Liver (tissue), 3 donors: ENCODE measurements around the gene ANKRD28.

ENCODE experiments used
- EGR1 ChIP-seq, 2 donors: IDR thresholded peaks; 2 replicates each; pipeline ENCODE4 v1.6.1; 2016 to 2018; ENCODE audit warnings: antibody characterized with exemption in 2 of 2, low read depth in 2 of 2
- GABPA ChIP-seq, 2 donors: IDR thresholded peaks in 1 of 2; conservative IDR thresholded peaks in 1 of 2; 2 replicates each; pipeline ENCODE4 v1.6.1; 2016; ENCODE audit warnings: antibody characterized with exemption in 2 of 2, mild to moderate bottlenecking in 1 of 2, moderate library complexity in 1 of 2
- HNF4G ChIP-seq: IDR thresholded peaks from 2 replicates; pipeline ENCODE4 v1.6.1; 2016; ENCODE audit warnings: antibody characterized with exemption
- JUND ChIP-seq, 2 donors: IDR thresholded peaks; 2 replicates each; pipeline ENCODE4 v1.6.1; 2016; ENCODE audit warnings: antibody characterized with exemption in 2 of 2
- RAD21 ChIP-seq, 2 donors: IDR thresholded peaks; 2 replicates each; pipeline ENCODE4 v1.6.1; 2016; ENCODE audit warnings: antibody characterized with exemption in 2 of 2, mild to moderate bottlenecking in 2 of 2
- RXRA ChIP-seq, 2 donors: IDR thresholded peaks; 2 replicates each; pipeline ENCODE4 v1.6.1; 2017 to 2018; ENCODE audit warnings: antibody characterized with exemption in 2 of 2, mild to moderate bottlenecking in 1 of 2
- SP1 ChIP-seq: IDR thresholded peaks from 2 replicates; pipeline ENCODE4 v1.6.1; 2018; ENCODE audit warnings: antibody characterized with exemption, mild to moderate bottlenecking
- TAF1 ChIP-seq: conservative IDR thresholded peaks from 2 replicates; pipeline ENCODE4 v1.6.1; 2016; ENCODE audit warnings: antibody characterized with exemption, mild to moderate bottlenecking
- YY1 ChIP-seq: IDR thresholded peaks from 2 replicates; pipeline ENCODE4 v1.6.1; 2016; ENCODE audit warnings: antibody characterized with exemption, mild to moderate bottlenecking
- TF ChIP-seq, protein P1 (sequence below): fragments of 150-350 bp; IDR thresholded peaks from 2 replicates; pipeline ENCODE4 v1.5.1; 2017; ENCODE audit warnings: improper control_type of control experiment, low read depth, low read length; ENCODE audit not compliant: missing input control
- TF ChIP-seq, protein P2 (sequence below): IDR thresholded peaks from 2 replicates; pipeline ENCODE4 v1.6.1; 2016; ENCODE audit warnings: antibody characterized with exemption, mild to moderate bottlenecking
- TF ChIP-seq, protein P3 (sequence below): IDR thresholded peaks from 2 replicates; pipeline ENCODE4 v1.6.1; 2016; ENCODE audit warnings: antibody characterized with exemption
- TF ChIP-seq, protein P4 (sequence below): IDR thresholded peaks from 2 replicates; pipeline ENCODE4 v1.6.1; 2016; ENCODE audit warnings: antibody characterized with exemption
- TF ChIP-seq, protein P5 (sequence below): IDR thresholded peaks from 2 replicates; pipeline ENCODE4 v1.6.1; 2016; ENCODE audit warnings: antibody characterized with exemption
- donor health status: healthy.
- donor health status: healthy.

DNA sequence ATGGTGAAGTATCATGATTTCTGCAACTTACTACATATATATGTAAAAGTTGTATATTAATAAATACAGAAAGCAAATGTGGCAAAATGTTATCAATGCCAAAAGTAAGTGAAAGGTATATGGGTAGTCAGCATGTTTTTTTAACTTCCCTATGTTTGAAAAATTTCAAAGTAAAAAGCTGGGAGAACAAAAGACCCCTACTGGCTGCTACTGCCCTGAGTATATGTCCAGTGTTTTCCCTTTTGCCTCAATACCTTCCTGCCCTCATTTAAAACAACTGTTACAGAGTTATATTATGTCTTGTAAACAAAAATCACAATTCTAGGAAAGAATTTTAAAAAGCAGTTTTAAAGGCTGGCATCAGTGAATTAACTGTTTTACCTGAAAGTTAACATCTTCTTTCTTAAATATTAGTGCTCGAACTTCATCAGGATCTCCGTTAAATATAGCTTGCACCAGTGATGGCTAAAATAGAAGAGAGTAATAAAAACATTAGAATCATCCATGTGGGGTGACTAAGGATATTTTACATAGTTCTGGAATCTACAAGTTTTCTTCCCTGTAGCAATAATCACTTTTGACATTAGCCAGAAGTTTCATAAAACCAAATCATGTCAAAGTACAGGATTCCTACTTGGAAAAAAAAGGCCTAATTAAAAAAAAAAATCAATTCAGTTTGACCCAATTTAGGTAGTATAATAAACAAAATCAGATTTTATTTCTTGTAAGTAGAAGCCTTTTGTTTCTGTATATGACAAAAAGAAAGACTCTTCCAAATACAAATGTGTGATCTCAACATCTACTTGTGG, 2.7 kb downstream of the ANKRD28 start:
- TF ChIP-seq, protein P1, sequence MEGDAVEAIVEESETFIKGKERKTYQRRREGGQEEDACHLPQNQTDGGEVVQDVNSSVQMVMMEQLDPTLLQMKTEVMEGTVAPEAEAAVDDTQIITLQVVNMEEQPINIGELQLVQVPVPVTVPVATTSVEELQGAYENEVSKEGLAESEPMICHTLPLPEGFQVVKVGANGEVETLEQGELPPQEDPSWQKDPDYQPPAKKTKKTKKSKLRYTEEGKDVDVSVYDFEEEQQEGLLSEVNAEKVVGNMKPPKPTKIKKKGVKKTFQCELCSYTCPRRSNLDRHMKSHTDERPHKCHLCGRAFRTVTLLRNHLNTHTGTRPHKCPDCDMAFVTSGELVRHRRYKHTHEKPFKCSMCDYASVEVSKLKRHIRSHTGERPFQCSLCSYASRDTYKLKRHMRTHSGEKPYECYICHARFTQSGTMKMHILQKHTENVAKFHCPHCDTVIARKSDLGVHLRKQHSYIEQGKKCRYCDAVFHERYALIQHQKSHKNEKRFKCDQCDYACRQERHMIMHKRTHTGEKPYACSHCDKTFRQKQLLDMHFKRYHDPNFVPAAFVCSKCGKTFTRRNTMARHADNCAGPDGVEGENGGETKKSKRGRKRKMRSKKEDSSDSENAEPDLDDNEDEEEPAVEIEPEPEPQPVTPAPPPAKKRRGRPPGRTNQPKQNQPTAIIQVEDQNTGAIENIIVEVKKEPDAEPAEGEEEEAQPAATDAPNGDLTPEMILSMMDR: no peak
- TF ChIP-seq EGR1 (IDR thresholded peaks at IDR 0.05; ENCODE audit: low read depth in 2 of 2) (no peak), RAD21 (IDR thresholded peaks at IDR 0.05) (no peak), TAF1 (no peak), YY1 (no peak), GABPA (IDR thresholded peaks at IDR 0.05 in 1 of 2, conservative IDR thresholded peaks at IDR 0.05 in 1 of 2) (no peak), JUND (IDR thresholded peaks at IDR 0.05) (no peak), HNF4G (no peak), SP1 (no peak), RXRA (IDR thresholded peaks at IDR 0.05) (no peak)
- TF ChIP-seq, protein P2, sequence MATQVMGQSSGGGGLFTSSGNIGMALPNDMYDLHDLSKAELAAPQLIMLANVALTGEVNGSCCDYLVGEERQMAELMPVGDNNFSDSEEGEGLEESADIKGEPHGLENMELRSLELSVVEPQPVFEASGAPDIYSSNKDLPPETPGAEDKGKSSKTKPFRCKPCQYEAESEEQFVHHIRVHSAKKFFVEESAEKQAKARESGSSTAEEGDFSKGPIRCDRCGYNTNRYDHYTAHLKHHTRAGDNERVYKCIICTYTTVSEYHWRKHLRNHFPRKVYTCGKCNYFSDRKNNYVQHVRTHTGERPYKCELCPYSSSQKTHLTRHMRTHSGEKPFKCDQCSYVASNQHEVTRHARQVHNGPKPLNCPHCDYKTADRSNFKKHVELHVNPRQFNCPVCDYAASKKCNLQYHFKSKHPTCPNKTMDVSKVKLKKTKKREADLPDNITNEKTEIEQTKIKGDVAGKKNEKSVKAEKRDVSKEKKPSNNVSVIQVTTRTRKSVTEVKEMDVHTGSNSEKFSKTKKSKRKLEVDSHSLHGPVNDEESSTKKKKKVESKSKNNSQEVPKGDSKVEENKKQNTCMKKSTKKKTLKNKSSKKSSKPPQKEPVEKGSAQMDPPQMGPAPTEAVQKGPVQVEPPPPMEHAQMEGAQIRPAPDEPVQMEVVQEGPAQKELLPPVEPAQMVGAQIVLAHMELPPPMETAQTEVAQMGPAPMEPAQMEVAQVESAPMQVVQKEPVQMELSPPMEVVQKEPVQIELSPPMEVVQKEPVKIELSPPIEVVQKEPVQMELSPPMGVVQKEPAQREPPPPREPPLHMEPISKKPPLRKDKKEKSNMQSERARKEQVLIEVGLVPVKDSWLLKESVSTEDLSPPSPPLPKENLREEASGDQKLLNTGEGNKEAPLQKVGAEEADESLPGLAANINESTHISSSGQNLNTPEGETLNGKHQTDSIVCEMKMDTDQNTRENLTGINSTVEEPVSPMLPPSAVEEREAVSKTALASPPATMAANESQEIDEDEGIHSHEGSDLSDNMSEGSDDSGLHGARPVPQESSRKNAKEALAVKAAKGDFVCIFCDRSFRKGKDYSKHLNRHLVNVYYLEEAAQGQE: no peak
- TF ChIP-seq, protein P3, sequence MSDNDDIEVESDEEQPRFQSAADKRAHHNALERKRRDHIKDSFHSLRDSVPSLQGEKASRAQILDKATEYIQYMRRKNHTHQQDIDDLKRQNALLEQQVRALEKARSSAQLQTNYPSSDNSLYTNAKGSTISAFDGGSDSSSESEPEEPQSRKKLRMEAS: no peak
- TF ChIP-seq, protein P4, sequence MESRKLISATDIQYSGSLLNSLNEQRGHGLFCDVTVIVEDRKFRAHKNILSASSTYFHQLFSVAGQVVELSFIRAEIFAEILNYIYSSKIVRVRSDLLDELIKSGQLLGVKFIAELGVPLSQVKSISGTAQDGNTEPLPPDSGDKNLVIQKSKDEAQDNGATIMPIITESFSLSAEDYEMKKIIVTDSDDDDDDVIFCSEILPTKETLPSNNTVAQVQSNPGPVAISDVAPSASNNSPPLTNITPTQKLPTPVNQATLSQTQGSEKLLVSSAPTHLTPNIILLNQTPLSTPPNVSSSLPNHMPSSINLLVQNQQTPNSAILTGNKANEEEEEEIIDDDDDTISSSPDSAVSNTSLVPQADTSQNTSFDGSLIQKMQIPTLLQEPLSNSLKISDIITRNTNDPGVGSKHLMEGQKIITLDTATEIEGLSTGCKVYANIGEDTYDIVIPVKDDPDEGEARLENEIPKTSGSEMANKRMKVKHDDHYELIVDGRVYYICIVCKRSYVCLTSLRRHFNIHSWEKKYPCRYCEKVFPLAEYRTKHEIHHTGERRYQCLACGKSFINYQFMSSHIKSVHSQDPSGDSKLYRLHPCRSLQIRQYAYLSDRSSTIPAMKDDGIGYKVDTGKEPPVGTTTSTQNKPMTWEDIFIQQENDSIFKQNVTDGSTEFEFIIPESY: no peak
- TF ChIP-seq, protein P5, sequence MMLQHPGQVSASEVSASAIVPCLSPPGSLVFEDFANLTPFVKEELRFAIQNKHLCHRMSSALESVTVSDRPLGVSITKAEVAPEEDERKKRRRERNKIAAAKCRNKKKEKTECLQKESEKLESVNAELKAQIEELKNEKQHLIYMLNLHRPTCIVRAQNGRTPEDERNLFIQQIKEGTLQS: no peak
